MCF 10A (cell line): ENCODE measurements around the gene C12orf42. TPM values are rescaled to one million over a fixed set of nuclear protein-coding genes. Genes with fewer than 3 reads are reported as not detected.

ENCODE experiments used
- BruUV-seq: library from RNA; stranded (reverse); fragments of 400-500 nt; replicated peaks from 2 replicates; lab custom pipeline; 2021; lab: Mats Ljungman, UMichigan
- CTCF ChIA-PET: fragments of 300-600 bp; sonication (Branson Sonifier 250); formaldehyde crosslinking; extraction: SDS; loops from one replicate; lab custom pipeline; 2021; ENCODE audit warnings: antibody characterized with exemption, inconsistent platforms; lab: Yijun Ruan, JAX
- POLR2A ChIA-PET: fragments of 300-600, 350-650 bp; sonication (Branson Sonifier 250); formaldehyde crosslinking; extraction: SDS; loops from one replicate; lab custom pipeline; 2020; ENCODE audit warnings: antibody characterized with exemption, inconsistent platforms; lab: Yijun Ruan, JAX
- DNase-seq: peaks from one replicate; pipeline ENCODE4 v3.0.0-alpha.2; 2018; ENCODE audit not compliant: unreplicated experiment
- H3K27ac Mint-ChIP-seq: one replicate; pipeline ENCODE4 v1.8.0; 2022; ENCODE audit warnings: mild to moderate bottlenecking, low read depth, mixed read lengths; ENCODE audit not compliant: unreplicated experiment
- H3K27me3 Mint-ChIP-seq: one replicate; pipeline ENCODE4 v1.8.0; 2022; ENCODE audit warnings: mixed read lengths; ENCODE audit not compliant: insufficient read depth, unreplicated experiment
- H3K36me3 Mint-ChIP-seq: one replicate; pipeline ENCODE4 v1.8.0; 2022; ENCODE audit warnings: mild to moderate bottlenecking, moderate library complexity, mixed read lengths; ENCODE audit not compliant: insufficient read depth, unreplicated experiment
- H3K4me1 Mint-ChIP-seq: one replicate; pipeline ENCODE4 v1.8.0; 2022; ENCODE audit warnings: mixed read lengths; ENCODE audit not compliant: insufficient read depth, unreplicated experiment
- H3K4me3 Mint-ChIP-seq: one replicate; pipeline ENCODE4 v1.8.0; 2022; ENCODE audit warnings: mild to moderate bottlenecking, moderate library complexity, mixed read lengths; ENCODE audit not compliant: unreplicated experiment
- H3K9me3 Mint-ChIP-seq: one replicate; pipeline ENCODE4 v1.8.0; 2022; ENCODE audit warnings: mixed read lengths; ENCODE audit not compliant: unreplicated experiment
- CTCF ChIP-seq: fragments of 200-600 bp; IDR thresholded peaks from one replicate; pipeline ENCODE4 v1.8.0; 2022; ENCODE audit warnings: antibody characterized with exemption, mild to moderate bottlenecking; ENCODE audit not compliant: unreplicated experiment
- intact Hi-C: fragments of 100-400 bp; cut with micrococcal nuclease; formaldehyde crosslinking; loops from 2 replicates; pipeline ENCODE4 v1.14.1; 2022
- total RNA-seq: library from RNA; stranded (reverse); gene quantifications from 2 replicates; pipeline ENCODE4 v1.2.3, GENCODE V29; 2022

Gene C12orf42
- total RNA-seq, 1 experiment from 2014 or later = not detected

GRCh38 chr12:103333676-103334075, 162.1 kb downstream of the C12orf42 start:
- no peak for TF ChIP-seq CTCF
- Mint-ChIP-seq H3K9me3 (no peaks in the 10 kb centered on the region), H3K36me3 (no peaks in the 10 kb centered on the region), H3K4me1 (no peaks in the 10 kb centered on the region), H3K27me3 (no peaks in the 10 kb centered on the region), H3K27ac (no peak overlapping the region), H3K4me3 (no peak overlapping the region)
- intact Hi-C loops = no loop called here
- CTCF ChIA-PET = no interaction called here
- no peak for DNase-seq
- no TSS peak for BruUV-seq
- POLR2A ChIA-PET = no interaction called here

GRCh38 chr12:103331643-103332042, 164.1 kb downstream of the C12orf42 start:
- H3K27ac Mint-ChIP-seq = no peak overlapping the region
- H3K4me3 Mint-ChIP-seq = no peak overlapping the region
- BruUV-seq = no TSS peak
- no peaks in the 10 kb centered on the region for H3K4me1 Mint-ChIP-seq
- H3K27me3 Mint-ChIP-seq = no peaks in the 10 kb centered on the region
- no peak for DNase-seq
- ChIA-PET CTCF (no interaction called here), POLR2A (no interaction called here)
- no peaks in the 10 kb centered on the region for H3K36me3 Mint-ChIP-seq
- intact Hi-C loops = no loop called here
- H3K9me3 Mint-ChIP-seq = peaks cover 1% of the 10 kb centered on the region
- no peak for TF ChIP-seq CTCF

GRCh38 chr12:103330672-103331071, 165.1 kb downstream of the C12orf42 start:
- peaks cover 7% of the 10 kb centered on the region for H3K9me3 Mint-ChIP-seq
- no TSS peak for BruUV-seq
- intact Hi-C loops = no loop called here
- no peak for DNase-seq
- H3K27me3 Mint-ChIP-seq = no peaks in the 10 kb centered on the region
- no peak overlapping the region for H3K27ac Mint-ChIP-seq
- no peaks in the 10 kb centered on the region for H3K4me1 Mint-ChIP-seq
- ChIA-PET POLR2A (no interaction called here), CTCF (no interaction called here)
- H3K36me3 Mint-ChIP-seq = no peaks in the 10 kb centered on the region
- no peak overlapping the region for H3K4me3 Mint-ChIP-seq
- TF ChIP-seq CTCF = no peak

GRCh38 chr12:103327676-103328075, 168.1 kb downstream of the C12orf42 start:
- Mint-ChIP-seq H3K9me3 (peaks cover 7% of the 10 kb centered on the region), H3K36me3 (no peaks in the 10 kb centered on the region), H3K27me3 (no peaks in the 10 kb centered on the region), H3K4me3 (no peak overlapping the region), H3K27ac (no peak overlapping the region), H3K4me1 (no peaks in the 10 kb centered on the region)
- BruUV-seq = no TSS peak
- DNase-seq = no peak
- ChIA-PET POLR2A (no interaction called here), CTCF (no interaction called here)
- no peak for TF ChIP-seq CTCF
- intact Hi-C loops = no loop called here
